CD4-positive, alpha-beta T cell treated with Interleukin-6 for 4 hours (primary cell): ENCODE measurements around the gene SOX11.

Source experiments
- DNase-seq: peaks from one replicate; pipeline ENCODE4 v3.0.0-alpha.2; 2020; ENCODE audit warnings: mixed read lengths

Gene SOX11

DNA sequence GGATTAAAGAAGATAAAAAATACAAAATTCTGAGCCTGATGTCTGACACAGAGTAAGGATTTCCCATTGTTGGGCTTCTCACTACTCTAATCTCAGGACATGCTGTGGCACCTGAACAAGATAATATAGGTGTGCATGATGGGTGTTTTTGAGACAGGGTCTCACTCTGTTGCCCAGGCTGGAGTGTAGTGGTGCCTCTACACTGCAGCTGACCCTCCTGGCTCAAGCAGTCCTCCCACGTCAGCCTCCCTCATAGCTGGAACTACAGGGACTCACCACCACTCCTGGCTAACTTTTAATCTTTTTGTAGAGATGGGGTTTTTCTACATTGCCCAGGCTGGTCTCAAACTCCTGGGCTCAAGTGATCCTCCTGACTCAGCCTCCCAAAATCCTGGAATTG, 32.9 kb downstream of the SOX11 start:
- DNase-seq = no peak

DNA sequence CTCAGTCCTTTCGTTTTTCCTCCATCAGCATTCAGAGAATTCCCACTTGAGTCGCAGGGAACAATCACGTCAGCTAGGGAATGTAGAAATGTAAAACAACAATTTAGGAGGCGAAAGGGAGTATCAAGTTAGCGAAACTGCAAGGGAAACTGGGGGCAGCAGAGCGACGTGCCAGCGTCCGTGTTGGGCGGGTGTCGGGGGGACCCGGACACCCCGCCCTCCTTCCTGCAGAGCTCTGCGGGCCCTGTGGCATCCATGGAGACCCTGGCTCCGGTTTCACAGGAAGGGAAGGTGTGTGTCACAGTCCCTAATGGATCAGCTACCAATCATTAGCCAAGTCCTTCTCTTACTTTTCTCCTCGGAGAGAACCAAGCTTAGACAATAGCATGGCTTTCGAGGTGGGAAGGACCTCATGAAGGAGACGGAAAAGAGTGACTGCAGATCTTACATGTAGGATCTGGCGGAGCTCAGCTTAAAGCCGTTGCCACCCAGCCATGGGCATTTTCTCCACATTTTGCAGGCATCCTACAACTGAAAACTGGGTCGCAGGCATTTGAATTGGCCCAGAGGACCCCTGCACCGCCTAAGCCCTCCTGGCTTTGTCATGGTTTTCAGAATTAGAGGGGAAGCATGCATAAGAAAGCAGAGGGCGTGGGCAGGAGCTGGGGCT, 33.7 kb downstream of the SOX11 start:
- DNase-seq = no peak

DNA sequence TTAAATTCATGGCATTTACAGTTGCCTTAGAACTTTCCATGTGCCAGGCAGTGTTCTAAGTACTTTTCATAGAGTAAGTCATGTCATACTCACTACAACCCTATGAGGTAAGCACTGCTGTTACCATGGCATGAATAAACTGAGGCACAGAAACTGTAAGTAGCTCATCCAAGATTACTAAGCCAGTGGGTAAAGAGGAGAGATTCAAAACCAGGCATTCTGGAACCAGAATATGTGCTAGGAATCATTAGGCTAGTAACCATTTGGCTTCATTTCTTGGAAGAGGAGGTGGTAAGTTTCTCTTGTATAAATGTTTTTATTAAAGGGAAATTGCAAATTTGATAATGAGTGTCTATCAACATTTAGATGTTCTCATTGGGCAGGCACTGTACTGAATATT, 35.1 kb downstream of the SOX11 start:
- DNase-seq = no peak

DNA sequence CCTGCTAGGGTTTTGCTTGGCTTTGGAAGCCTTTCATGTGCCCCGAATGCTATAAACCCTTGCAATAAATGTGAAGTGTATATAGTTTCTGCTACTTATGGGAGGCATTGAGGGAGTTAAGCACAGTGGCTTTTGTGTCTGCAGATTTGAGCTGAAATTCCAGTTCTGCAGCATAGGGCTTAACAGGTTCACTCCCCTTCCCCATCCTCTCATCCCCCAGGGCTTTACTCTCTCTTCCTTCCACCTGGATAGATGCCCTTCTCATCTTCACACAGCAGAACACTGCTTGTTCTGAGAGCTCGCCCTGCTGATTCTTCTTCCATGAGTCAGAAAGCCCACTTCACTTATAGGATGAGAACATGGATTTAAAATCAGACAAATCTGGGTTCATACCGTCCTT, 37.2 kb downstream of the SOX11 start:
- DNase-seq = no peak

DNA sequence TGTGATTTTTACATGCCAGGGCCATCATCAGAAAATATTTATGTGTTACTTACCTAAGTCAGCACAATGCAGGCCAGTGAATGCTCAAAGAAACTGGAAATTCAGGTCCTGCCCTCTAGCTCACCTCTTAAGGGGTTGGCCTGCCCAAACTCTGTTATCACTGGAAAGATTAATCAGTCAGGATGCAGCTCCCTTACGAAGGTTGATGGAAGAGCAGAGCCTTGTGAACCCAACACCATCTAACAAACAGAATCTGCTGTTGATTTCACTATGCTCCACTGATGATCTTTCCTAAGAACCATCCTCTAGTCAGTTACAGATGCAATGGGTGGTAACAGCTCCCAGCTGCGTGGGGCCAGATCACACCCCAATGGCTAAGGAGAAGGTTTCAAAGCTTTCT, 38.2 kb downstream of the SOX11 start:
- no peak for DNase-seq

DNA sequence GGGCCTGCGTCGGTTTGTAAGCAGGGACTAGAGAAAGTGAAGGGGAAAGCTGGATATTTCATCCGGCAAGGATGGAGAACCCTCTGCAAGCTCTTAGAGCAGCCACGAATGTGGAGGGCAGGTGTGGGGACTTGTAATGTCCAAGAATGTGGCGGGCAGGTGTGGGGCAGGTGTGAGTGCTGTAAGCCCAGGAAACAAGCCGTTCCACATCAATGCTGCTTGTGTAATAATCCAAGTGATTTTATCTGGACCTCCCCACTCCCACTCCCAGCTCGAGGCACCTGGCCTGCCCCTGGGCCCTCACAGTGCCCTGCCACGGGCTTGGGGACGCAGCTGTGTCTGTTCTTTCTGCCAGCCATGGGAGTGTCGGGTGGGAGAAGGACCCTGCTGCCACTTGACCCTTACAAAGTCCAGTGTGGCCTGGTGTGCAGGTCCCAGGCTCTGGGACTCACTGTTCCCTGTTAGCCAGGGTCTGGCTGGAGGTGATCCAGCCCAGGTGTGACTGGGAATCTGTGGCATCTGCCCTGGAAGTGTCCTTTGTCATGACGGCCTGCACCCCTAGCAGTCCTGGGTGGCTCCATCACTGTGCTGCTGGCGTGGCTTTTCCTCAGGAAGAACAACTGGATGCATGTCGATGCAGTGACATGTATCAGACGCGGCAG, 42.8 kb downstream of the SOX11 start:
- DNase-seq = no peak

DNA sequence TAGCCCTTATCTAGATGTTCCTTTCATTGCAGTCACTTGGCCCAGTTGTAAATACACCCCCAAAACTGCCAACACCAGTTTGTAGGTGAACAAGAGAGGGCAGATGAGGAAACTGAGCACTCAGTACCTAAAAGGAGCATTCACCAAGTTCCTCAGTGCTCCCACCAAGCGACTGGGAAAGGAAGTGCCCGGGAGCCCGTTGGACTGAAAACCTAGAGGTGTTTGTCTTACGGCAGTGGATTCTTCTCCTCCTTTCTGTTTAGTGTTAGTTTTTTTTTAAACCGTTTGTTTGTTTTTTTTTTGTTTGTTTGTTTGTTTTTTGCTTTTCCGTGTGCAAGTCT, 43.3 kb downstream of the SOX11 start:
- no peak for DNase-seq

DNA sequence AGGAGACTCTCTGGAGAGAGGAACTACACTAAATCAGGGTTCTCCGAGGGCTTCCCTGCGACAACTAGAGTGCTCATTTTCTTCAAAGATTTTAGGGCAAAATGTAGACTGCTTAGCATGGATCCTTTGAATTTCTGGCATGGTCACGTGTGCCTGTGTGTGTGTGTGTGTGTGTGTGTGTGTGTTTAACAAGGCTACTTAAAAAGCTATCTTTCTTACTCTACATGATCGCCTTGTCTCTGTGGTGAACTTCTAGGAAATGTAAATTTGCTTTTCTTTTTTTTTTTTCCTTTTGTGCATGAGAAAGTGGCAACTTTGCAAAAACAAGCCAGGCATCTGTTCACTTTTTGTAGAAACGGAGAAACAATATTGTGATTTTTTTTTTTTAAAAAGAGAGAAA, 43.9 kb downstream of the SOX11 start:
- DNase-seq = no peak

DNA sequence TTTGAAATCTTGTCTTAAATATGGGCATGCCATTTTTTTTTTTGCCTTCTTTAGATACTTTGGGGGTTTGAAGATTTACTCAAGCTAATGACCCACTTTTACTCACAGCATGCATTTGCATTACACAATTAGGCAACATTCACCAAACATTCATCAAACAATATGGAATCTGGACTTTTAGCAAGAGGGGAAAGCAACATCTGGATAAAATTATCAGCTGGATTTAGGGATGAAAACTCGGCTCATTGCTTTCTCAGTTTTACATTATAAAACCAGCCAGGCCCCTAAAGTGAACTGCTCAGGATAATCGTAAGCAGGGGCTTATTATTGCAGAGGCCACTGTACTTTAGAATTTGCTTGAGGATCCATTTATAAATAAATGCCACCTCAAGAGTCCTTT, 44.7 kb downstream of the SOX11 start:
- no peak for DNase-seq

DNA sequence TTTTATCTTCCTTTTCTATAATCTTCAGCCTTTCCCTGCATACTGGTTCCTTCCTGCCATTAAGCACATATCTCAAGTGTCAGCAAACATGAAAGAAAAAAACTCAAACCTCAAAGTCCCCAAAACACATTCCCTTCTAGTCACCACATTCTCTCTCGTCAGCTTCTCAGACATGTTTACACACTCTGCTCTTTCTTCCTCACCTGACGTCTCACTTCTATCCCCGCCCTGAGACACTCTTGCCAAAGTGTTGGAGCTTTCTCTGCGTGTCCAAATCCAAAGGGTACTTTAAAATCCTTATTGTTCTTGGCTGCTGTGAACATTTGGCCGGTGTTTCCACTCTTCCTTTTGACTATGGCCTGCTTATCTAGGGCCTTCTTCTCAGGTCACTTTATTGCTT, 47.9 kb downstream of the SOX11 start:
- no peak for DNase-seq

DNA sequence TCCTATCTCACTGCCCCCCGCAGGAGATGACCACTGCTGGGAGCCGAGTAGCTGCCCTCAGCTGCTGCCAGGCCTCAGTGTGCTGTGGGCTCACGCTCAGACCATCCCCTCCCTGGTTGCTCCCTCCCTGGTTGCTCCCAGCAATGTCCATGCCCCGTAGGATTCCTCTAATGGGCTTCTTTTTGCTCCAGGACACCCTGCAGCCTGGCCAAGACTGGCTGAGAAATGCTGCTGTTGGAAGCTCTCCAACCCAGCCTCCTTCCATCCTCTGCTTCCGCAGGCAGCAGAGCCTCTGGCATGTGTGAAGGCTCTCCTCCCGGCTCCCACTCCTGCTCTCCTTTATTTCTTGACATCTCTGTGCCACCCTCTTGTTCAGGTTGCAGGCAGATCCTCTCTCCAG, 48.6 kb downstream of the SOX11 start:
- no peak for DNase-seq

DNA sequence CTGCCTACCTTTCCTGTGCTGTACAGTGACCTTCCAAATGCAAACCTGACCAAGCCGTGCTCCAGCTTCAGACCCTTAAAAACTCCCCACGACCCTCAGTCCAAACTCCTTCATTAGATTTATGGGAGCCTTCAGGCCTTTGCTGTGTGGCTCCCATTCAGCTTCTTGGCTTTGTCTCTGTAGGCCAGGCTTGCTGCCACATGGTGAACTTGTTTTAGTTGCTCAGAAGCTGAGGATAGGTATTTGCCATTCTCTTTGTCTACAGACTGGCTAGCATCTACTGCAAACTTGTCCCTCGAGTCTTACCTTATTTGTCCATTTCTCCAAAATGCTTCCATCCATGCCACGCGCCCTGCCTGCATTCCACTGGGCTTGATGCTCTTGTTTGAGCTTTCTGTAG, 49.1 kb downstream of the SOX11 start:
- no peak for DNase-seq

DNA sequence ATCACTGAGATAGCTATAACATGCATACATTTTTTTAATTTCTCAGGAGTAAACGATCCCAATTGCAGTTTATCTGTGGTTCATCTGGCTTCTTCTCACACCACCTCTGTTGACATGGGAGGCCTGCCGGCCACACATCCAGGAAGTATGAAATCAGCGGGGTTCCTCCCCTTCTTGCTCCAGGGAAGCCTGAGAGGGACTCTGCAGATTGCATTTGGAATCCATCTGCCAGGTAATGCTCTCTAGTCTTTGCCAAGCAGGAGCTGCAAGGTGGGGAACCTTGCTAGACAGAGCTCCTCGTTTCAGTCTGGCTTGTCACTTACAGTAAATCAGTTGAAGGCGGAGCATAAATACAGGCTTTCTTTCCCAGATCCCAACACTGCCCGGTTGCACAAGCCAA, 49.9 kb downstream of the SOX11 start:
- DNase-seq = no peak

DNA sequence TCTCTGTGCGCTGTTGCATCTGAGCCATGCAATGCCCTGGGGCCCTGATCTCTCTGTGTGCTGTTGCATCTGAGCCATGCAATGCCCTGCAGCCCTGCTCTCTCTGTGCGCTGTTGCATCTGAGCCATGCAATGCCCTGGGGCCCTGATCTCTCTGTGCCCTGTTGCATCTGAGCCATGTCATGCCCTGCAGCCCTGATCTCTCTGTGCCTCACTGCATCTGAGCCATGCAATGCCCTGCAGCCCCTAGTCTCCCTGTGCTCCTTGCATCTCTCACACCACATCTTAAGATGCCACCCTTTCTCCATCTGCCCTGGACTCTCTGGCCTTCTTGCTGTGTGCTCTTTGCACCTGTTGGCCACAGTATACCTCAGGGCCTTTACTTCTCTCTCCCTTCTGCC, 56.2 kb downstream of the SOX11 start:
- DNase-seq = no peak

DNA sequence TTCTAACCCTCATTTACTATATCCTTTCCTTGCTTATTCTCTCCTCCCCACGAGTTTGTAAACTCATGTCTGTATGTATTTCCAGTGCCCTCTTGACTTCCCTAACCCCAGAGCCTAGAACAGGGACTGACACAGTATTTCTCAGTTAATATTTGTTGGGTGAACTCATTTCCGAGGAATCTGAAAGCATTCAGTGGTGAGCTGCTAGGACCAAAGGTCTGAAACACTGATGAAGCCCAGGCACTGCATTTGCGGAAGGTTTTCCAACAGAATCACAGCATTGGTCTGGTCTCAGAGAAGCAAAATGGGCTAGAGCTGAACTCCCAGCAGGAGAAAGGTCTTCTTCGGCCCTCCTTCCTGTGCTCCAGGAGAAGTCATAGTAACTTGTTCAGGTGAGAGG, 56.8 kb downstream of the SOX11 start:
- DNase-seq = no peak

DNA sequence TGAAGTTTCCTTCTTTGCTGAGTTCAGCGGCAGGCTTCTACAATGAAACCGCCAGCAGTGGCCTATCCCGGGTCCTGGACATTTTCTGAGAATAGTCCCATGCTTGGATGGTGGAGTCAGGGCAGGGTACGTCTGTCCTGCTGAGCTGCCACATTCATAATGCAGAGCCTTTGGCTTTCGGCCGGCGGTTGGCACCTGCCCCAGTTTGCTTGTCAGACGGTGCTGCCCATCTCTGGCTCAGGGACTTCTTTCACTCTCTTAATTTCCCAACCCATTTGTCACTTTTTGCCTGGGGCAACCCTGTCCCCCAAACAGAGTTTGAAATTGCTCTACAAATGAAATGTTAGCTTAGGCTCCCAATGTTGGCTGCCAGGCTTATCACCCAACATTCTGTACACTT, 57.2 kb downstream of the SOX11 start:
- DNase-seq = no peak
